Nasal cavity respiratory epithelium epithelial cell of viscerocranial mucosa (primary cell): ENCODE measurements around the gene OR6C68. TPM values are rescaled to one million over a fixed set of nuclear protein-coding genes. Genes with fewer than 3 reads are reported as not detected.

Source experiments
- total RNA-seq: library from RNA; depleted of rRNA; stranded (reverse); fragments of >200 nt; gene quantifications from 2 replicates; pipeline ENCODE4 v1.2.3, GENCODE V29; 2014

OR6C68 gene
- not detected in 2 replicates for total RNA-seq

GRCh38 chr12:55492078-55492477 lies at the start of gene OR6C68:
OR6C68 (plus strand) TSS chr12:55492378; CDS start chr12:55492378, 0 bp downstream.

GRCh38 chr12:55443776-55444175 lies 48.4 kb upstream of the OR6C68 start, which contains the start of gene OR6C2:
OR6C2 (plus strand) TSS chr12:55444076; CDS start chr12:55452214, 8,138 bp downstream.

GRCh38 chr12:55470088-55470829 lies 21.9 kb upstream of the OR6C68 start, which contains the start of gene OR6C70:
OR6C70 (minus strand) TSS chr12:55470138; CDS start chr12:55470138, 0 bp downstream.

Other genes starting within 250 kb of the OR6C68 start
- gene OR6C74, start 247.8 kb upstream of the OR6C68 start, total RNA-seq = not detected in 2 replicates
- gene OR6C6, start 195.8 kb upstream of the OR6C68 start, total RNA-seq = not detected in 2 replicates
- gene OR6C1, start 178.0 kb upstream of the OR6C68 start, total RNA-seq = not detected in 2 replicates
- gene OR6C3, start 161.6 kb upstream of the OR6C68 start, total RNA-seq = not detected in 2 replicates
- gene OR6C75, start 129.4 kb upstream of the OR6C68 start, total RNA-seq = not detected in 2 replicates
- not detected in 2 replicates for gene OR6C65, start 91.8 kb upstream of the OR6C68 start, total RNA-seq
- gene OR6C76, start 66.1 kb upstream of the OR6C68 start, total RNA-seq = not detected in 2 replicates
- not detected in 2 replicates for gene OR6C2, start 48.3 kb upstream of the OR6C68 start, total RNA-seq
- gene OR6C70, start 22.2 kb upstream of the OR6C68 start, total RNA-seq = not detected in 2 replicates
- not detected in 2 replicates for gene OR6C4, start 57.2 kb downstream of the OR6C68 start, total RNA-seq
- gene OR2AP1, start 80.1 kb downstream of the OR6C68 start, total RNA-seq = not detected in 2 replicates
- gene OR10P1, start 144.5 kb downstream of the OR6C68 start, total RNA-seq = not detected in 2 replicates
- gene ITGA7, start 215.5 kb downstream of the OR6C68 start, total RNA-seq = 0.34 and 1.2 TPM in 2 replicates
- gene BLOC1S1, start 223.7 kb downstream of the OR6C68 start, total RNA-seq = 36.6 and 40.0 TPM in 2 replicates
- gene RDH5, start 228.0 kb downstream of the OR6C68 start, total RNA-seq = 0.85 and 1.0 TPM in 2 replicates
- gene CD63, start 236.6 kb downstream of the OR6C68 start, total RNA-seq = 605 and 1,092 TPM in 2 replicates